Spleen (tissue), 11 donors: Measurements from ENCODE around the gene MYB. TPM values are rescaled to one million over a fixed set of nuclear protein-coding genes. Genes with fewer than 3 reads are reported as not detected.
"Not testable (repeated sequence)": the region's sequence is repeated elsewhere in the genome, so short reads cannot be mapped to it uniquely, and the experiment has no call there.

Source experiments
- DNase-seq: peaks from one replicate; pipeline ENCODE4 v3.0.0-alpha.2; 2020
- H3K27ac ChIP-seq, 8 donors: fragments of 200-600 bp; sonication (generic) in 7 of 8; 1 replicate in 4 of 8; 2 replicates in 4 of 8; pipeline versions ENCODE4 v1.5.0 to v1.8.0; 2016 to 2021; ENCODE audit warnings: inconsistent platforms in 4 of 8, mild to moderate bottlenecking in 4 of 8, moderate library complexity in 1 of 8
- H3K27me3 ChIP-seq, 7 donors: fragments of 200-600 bp; sonication (generic) in 6 of 7; replicated peaks in 1 of 7; 1 replicate in 4 of 7; 2 replicates in 3 of 7; pipeline versions ENCODE4 v1.5.0 to v1.8.0; 2016 to 2021; ENCODE audit warnings: inconsistent platforms in 3 of 7, mild to moderate bottlenecking in 1 of 7
- H3K36me3 ChIP-seq, 6 donors: fragments of 200-600 bp; sonication (generic) in 5 of 6; 1 replicate in 4 of 6; 2 replicates in 2 of 6; pipeline versions ENCODE4 v1.5.0 to v1.8.0; 2016 to 2021; ENCODE audit warnings: inconsistent platforms in 2 of 6
- H3K4me1 ChIP-seq, 6 donors: fragments of 200-600 bp; sonication (generic) in 5 of 6; 1 replicate in 3 of 6; 2 replicates in 3 of 6; pipeline versions ENCODE4 v1.5.0 to v1.8.0; 2016 to 2021; ENCODE audit warnings: inconsistent platforms in 3 of 6
- H3K4me3 ChIP-seq, 8 donors: fragments of 200-600 bp; sonication (generic) in 7 of 8; 1 replicate in 4 of 8; 2 replicates in 4 of 8; pipeline versions ENCODE4 v1.5.0 to v1.8.0; 2016 to 2021; ENCODE audit warnings: inconsistent platforms in 4 of 8, mild to moderate bottlenecking in 4 of 8, moderate library complexity in 2 of 8
- H3K9me3 ChIP-seq, 8 donors: fragments of 200-600 bp; sonication (generic) in 7 of 8; 1 replicate in 4 of 8; 2 replicates in 4 of 8; pipeline versions ENCODE4 v1.5.0 to v1.8.0; 2016 to 2021; ENCODE audit warnings: inconsistent platforms in 4 of 8
- POLR2A ChIP-seq, 3 donors: fragments of 450-650 bp; IDR thresholded peaks; one replicate each; pipeline ENCODE4 v1.5.1; 2017; ENCODE audit warnings: antibody characterized with exemption in 3 of 3, mild to moderate bottlenecking in 1 of 3
- POLR2AphosphoS5 ChIP-seq, 3 donors: sonication (generic); formaldehyde crosslinking; IDR thresholded peaks; one replicate each; pipeline ENCODE4 v1.5.1; 2017; ENCODE audit warnings: antibody characterized with exemption in 3 of 3
- WGBS, 5 donors: extraction: QIAGEN DNeasy Blood & Tissue Kit in 3 of 5; methylation state at CpG; one replicate each; pipeline versions ENCODE4 v1.1.5 to v1.1.7; 2013 to 2018; 5-methylcytosine and 5-hydroxymethylcytosine counted together
- intact Hi-C: fragments of 100-400 bp; cut with DNase I; formaldehyde crosslinking; loops from one replicate; pipeline ENCODE4 v1.15.0; 2023; ENCODE audit warnings: low total_unique reads
- polyA plus RNA-seq, 3 donors: library from polyadenylated mRNA; stranded (reverse); fragments of 200-250 nt; gene quantifications; one replicate each; pipeline ENCODE4 v1.2.1, GENCODE V29; 2013
- total RNA-seq, 7 donors: library from RNA; depleted of rRNA in 3 of 7; stranded (reverse); fragments of >200 nt in 3 of 7; fragmentation: NEBNext Ultra II Directional in 4 of 7; extraction: Animal tissue kit (Norgen Biotek cat#: 25700) in 4 of 7; gene quantifications; one replicate each; pipeline versions ENCODE4 v1.1.0 to v1.2.1, GENCODE V29; 2016 to 2021
- TF ChIP-seq, protein P1 (sequence below), 11 experiments: fragments of 200-600 bp in 7 of 11; fragments of 450-650 bp in 4 of 11; sonication (generic) in 4 of 11; IDR thresholded peaks in 8 of 11; conservative IDR thresholded peaks in 3 of 11; 1 replicate in 7 of 11; 2 replicates in 4 of 11; pipeline versions ENCODE4 v1.4.0 to v1.8.0; 2016 to 2021; ENCODE audit warnings: antibody characterized with exemption in 11 of 11, inconsistent platforms in 4 of 11, mild to moderate bottlenecking in 1 of 11
- donor health status: healthy with polysubstance abuse.
- donor health status: DM: no; HTN: no; CAD: no; lungs with moderate emphysema.
- donor health status: DM: no; HTN: no; CAD: no.
- donor health status: Bipolar disorder and iron deficiency.
- donor health status: healthy.
- donor health status: DM: no; HTN: no; CAD: no.
- donor health status: DM: yes; HTN: yes; CAD: no.

The MYB gene
- total and polyA plus RNA-seq, 10 donors = 0.45 to 6.6 (median 1.9) TPM

GRCh38 chr6:135236732-135237131 lies 55.6 kb downstream of the MYB start:
- no peak for TF ChIP-seq POLR2AphosphoS5 (IDR thresholded peaks at IDR 0.05)
- TF ChIP-seq, protein P1, sequence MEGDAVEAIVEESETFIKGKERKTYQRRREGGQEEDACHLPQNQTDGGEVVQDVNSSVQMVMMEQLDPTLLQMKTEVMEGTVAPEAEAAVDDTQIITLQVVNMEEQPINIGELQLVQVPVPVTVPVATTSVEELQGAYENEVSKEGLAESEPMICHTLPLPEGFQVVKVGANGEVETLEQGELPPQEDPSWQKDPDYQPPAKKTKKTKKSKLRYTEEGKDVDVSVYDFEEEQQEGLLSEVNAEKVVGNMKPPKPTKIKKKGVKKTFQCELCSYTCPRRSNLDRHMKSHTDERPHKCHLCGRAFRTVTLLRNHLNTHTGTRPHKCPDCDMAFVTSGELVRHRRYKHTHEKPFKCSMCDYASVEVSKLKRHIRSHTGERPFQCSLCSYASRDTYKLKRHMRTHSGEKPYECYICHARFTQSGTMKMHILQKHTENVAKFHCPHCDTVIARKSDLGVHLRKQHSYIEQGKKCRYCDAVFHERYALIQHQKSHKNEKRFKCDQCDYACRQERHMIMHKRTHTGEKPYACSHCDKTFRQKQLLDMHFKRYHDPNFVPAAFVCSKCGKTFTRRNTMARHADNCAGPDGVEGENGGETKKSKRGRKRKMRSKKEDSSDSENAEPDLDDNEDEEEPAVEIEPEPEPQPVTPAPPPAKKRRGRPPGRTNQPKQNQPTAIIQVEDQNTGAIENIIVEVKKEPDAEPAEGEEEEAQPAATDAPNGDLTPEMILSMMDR (IDR thresholded peaks at IDR 0.05 in 8 of 11, conservative IDR thresholded peaks at IDR 0.05 in 3 of 11) = no peak
- no peak for TF ChIP-seq POLR2A (IDR thresholded peaks at IDR 0.05)
- intact Hi-C loops = no loop called here
- Histone ChIP-seq H3K4me3 (no peak overlapping the region), H3K27me3 (no peaks in the 10 kb centered on the region), H3K36me3 (no peaks in the 10 kb centered on the region), H3K4me1 (no peaks in the 10 kb centered on the region), H3K9me3 (no peaks in the 10 kb centered on the region), H3K27ac (no peak overlapping the region)
- WGBS, 5 donors = 44 to 49% (median 47%) methylated on average over 6 of the region's 6 CpGs
- DNase-seq = no peak

DNA sequence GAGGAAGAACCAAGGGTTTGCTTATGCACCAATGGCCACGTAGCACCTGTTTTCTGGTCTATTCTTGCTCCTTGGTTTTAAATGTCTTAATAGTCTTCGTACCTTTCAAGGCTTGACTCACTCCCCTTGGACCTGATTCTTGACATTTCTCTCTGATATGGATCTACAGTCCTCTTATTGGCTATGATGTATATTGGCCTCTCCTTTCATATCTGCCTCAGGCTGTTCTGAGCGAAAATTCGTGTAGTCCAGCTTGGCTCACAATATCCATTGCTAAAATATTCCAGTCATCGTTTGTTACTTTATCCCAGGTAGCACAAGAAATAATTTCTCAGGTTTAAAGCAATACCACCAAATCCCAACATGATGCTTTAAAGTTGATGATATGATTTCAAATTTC lies 59.6 kb downstream of the MYB start:
- H3K27ac ChIP-seq = no peak overlapping the region
- no peaks in the 10 kb centered on the region for H3K27me3 ChIP-seq
- no peak for DNase-seq
- H3K9me3 ChIP-seq = no peaks in the 10 kb centered on the region
- H3K4me1 ChIP-seq = no peaks in the 10 kb centered on the region
- TF ChIP-seq POLR2AphosphoS5 (IDR thresholded peaks at IDR 0.05) = no peak
- TF ChIP-seq, protein P1 (IDR thresholded peaks at IDR 0.05 in 8 of 11, conservative IDR thresholded peaks at IDR 0.05 in 3 of 11) = no peak
- no peak for TF ChIP-seq POLR2A (IDR thresholded peaks at IDR 0.05)
- H3K4me3 ChIP-seq = no peak overlapping the region
- WGBS, 5 donors = 87 to 94% (median 93%) methylated on average over 5 of the region's 5 CpGs
- intact Hi-C loops = no loop called here
- H3K36me3 ChIP-seq = no peaks in the 10 kb centered on the region

DNA sequence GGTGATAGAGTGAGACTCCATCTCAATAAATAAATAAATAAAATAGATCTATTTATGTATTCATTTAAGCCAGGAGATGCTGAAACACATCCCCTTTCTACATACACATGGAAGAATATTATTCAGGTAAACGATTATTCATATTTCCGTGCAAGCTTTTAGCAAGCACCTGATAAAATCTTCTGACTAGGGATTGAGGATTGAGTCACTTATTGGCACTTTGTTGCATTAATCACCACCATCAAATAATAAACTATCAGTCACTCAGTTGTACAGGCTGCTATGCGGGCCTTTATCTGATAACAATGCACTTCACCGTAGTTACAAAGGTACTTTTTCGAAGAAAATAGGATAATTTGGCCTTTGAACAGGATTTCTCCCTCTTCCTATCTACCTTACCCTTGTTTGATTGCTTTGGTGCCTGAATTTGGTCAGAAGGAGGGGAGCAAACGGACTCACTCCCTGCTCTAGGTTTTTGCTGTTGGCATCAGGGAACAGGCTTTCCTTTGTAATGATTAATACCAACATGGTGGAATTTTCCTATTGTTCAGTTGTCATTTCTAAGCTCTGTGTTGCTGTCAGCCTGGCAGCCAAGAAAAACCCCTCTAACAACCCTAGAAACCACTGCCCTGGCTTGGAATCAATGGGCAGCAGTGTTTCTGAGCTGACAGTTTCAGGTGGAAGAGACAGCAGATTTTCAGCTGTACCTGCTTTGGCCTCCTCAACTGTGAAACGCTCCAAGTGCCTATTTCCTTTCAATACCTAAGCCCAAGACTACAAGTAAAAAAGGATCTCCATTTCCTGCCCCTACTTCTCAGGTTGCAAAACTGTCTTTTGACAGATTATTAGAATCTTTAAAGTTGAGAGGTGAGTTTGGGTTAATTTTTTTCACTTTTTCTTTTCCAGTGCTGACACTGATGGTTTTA lies 63.0 kb downstream of the MYB start:
- Histone ChIP-seq H3K27ac (no peak overlapping the region), H3K4me1 (no peaks in the 10 kb centered on the region), H3K4me3 (no peak overlapping the region), H3K9me3 (no peaks in the 10 kb centered on the region), H3K27me3 (no peaks in the 10 kb centered on the region), H3K36me3 (no peaks in the 10 kb centered on the region)
- 86 to 90% (median 88%) methylated on average over 7 of the region's 7 CpGs for WGBS, 5 donors
- no peak for DNase-seq
- TF ChIP-seq POLR2AphosphoS5 (IDR thresholded peaks at IDR 0.05) = no peak
- TF ChIP-seq, protein P1 (IDR thresholded peaks at IDR 0.05 in 8 of 11, conservative IDR thresholded peaks at IDR 0.05 in 3 of 11) = no peak
- TF ChIP-seq POLR2A (IDR thresholded peaks at IDR 0.05) = no peak
- intact Hi-C loops = no loop called here

GRCh38 chr6:135244805-135245204 lies 63.7 kb downstream of the MYB start:
- Histone ChIP-seq H3K9me3 (no peaks in the 10 kb centered on the region), H3K27me3 (no peaks in the 10 kb centered on the region), H3K27ac (no peak overlapping the region), H3K4me3 (no peak overlapping the region), H3K36me3 (no peaks in the 10 kb centered on the region), H3K4me1 (no peaks in the 10 kb centered on the region)
- DNase-seq = no peak
- 81 to 92% (median 86%) methylated on average over 6 of the region's 6 CpGs for WGBS, 5 donors
- TF ChIP-seq POLR2A (IDR thresholded peaks at IDR 0.05) = no peak
- TF ChIP-seq, protein P1 (IDR thresholded peaks at IDR 0.05 in 8 of 11, conservative IDR thresholded peaks at IDR 0.05 in 3 of 11) = no peak
- TF ChIP-seq POLR2AphosphoS5 (IDR thresholded peaks at IDR 0.05) = no peak
- intact Hi-C loops = no loop called here

DNA sequence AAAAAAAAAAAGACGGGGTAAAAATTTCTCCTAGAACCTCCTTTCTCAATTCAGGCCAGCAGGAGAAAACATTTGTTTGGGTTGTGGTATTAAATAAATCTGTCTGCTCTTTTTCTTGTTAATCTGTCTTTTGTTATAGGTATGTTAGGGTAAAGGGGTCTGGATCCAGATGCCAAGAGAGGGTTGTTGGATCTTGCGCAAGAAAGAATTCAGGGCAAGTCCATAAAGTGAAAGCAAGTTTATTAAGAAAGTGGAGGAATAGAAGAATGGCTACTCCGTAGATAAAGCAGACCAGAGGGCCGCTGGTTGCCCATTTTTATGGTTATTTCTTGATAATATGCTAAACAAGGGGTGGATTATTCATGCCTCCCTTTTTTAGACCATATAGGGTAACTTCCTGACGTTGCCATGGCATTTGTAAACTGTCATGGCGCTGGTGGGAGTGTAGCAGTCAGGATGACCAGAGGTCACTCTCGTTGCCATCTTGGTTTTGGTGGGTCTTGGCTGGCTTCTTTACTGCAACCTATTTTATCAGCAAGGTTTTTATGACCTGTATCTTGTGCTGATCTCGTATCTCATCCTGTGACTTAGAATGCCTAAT lies 65.4 kb downstream of the MYB start:
- H3K4me3 ChIP-seq, intact Hi-C loops, H3K27ac ChIP-seq, DNase-seq, H3K9me3 ChIP-seq, H3K4me1 ChIP-seq, H3K36me3 ChIP-seq, H3K27me3 ChIP-seq: not testable (repeated sequence)
- WGBS, 5 donors = 89 to 93% (median 92%) methylated on average over 8 of the region's 8 CpGs
